ENCODE measurements around the gene PSMD6.

The PSMD6 gene

DNA sequence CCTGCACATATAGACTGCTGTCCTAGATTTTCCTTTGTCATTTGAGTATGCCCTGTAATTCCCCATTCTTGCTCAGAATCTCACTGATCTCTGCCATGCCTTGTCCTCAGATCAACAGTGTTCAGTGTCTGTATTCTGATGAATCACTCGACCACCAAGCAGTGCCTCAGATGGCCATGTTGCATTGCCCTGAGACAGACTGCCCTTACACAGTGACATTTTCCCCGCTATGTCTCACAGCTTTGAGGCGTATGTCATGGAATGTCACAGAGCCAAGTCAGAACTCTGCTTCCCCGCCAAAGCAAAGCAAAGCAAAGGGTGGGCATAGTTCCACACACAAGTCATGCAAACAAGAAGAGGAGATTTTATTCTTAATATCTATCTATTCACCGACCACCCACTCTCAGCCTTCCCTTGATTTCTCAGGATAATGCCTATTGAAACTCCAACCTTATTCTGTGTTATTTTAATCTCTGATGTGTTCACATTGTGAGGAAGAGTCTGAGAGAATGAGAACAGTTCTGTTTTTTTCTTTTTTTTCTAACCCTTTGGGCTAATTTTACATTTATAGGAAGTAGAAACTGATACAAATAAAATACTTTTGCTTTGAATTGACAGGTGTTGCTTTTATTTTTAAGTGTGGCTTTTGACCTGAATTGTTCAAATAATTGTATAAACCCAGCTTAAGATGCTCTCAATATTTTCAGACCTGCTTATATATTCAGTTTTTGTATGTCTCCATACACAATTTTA lies 16.9 kb upstream of the PSMD6 start:
- Histone ChIP-seq H3K4me3 (ENCODE audit: low read depth, low read length) (no peak overlapping the region), H3K9me3 (ENCODE audit: control insufficient read depth, insufficient read depth, low read length) (no peaks in the 10 kb centered on the region), H3K4me1 (ENCODE audit: control insufficient read depth, insufficient read depth, low read length) (no peaks in the 10 kb centered on the region), H3K9ac (ENCODE audit: low read depth, low read length) (no peak overlapping the region), H3K27me3 (ENCODE audit: control insufficient read depth, insufficient read depth, low read length) (no peaks in the 10 kb centered on the region), H3K36me3 (ENCODE audit: control insufficient read depth, insufficient read depth, low read length) (no peaks in the 10 kb centered on the region)

- Histone ChIP-seq H3K36me3 (ENCODE audit: control insufficient read depth, insufficient read depth, low read length) (no peaks in the 10 kb centered on the region), H3K4me3 (ENCODE audit: low read depth, low read length) (no peak overlapping the region), H3K4me1 (ENCODE audit: control insufficient read depth, insufficient read depth, low read length) (no peaks in the 10 kb centered on the region), H3K27me3 (ENCODE audit: control insufficient read depth, insufficient read depth, low read length) (no peaks in the 10 kb centered on the region), H3K9ac (ENCODE audit: low read depth, low read length) (no peak overlapping the region), H3K9me3 (ENCODE audit: control insufficient read depth, insufficient read depth, low read length) (no peaks in the 10 kb centered on the region)
Measured at GRCh38 chr3:64039332-64039731, 16.0 kb upstream of the PSMD6 start.

- Histone ChIP-seq H3K9me3 (ENCODE audit: control insufficient read depth, insufficient read depth, low read length) (no peaks in the 10 kb centered on the region), H3K4me3 (ENCODE audit: low read depth, low read length) (no peak overlapping the region), H3K4me1 (ENCODE audit: control insufficient read depth, insufficient read depth, low read length) (no peaks in the 10 kb centered on the region), H3K9ac (ENCODE audit: low read depth, low read length) (no peak overlapping the region), H3K27me3 (ENCODE audit: control insufficient read depth, insufficient read depth, low read length) (no peaks in the 10 kb centered on the region), H3K36me3 (ENCODE audit: control insufficient read depth, insufficient read depth, low read length) (no peaks in the 10 kb centered on the region)
Measured at GRCh38 chr3:64038253-64038767, 15.0 kb upstream of the PSMD6 start.

- no peaks in the 10 kb centered on the region for H3K36me3 ChIP-seq (ENCODE audit: control insufficient read depth, insufficient read depth, low read length)
- no peak overlapping the region for H3K9ac ChIP-seq (ENCODE audit: low read depth, low read length)
- H3K27me3 ChIP-seq (ENCODE audit: control insufficient read depth, insufficient read depth, low read length) = no peaks in the 10 kb centered on the region
- no peaks in the 10 kb centered on the region for H3K4me1 ChIP-seq (ENCODE audit: control insufficient read depth, insufficient read depth, low read length)
- no peak overlapping the region for H3K4me3 ChIP-seq (ENCODE audit: low read depth, low read length)
- no peaks in the 10 kb centered on the region for H3K9me3 ChIP-seq (ENCODE audit: control insufficient read depth, insufficient read depth, low read length)
Measured at GRCh38 chr3:64037084-64037483, 13.8 kb upstream of the PSMD6 start.

DNA sequence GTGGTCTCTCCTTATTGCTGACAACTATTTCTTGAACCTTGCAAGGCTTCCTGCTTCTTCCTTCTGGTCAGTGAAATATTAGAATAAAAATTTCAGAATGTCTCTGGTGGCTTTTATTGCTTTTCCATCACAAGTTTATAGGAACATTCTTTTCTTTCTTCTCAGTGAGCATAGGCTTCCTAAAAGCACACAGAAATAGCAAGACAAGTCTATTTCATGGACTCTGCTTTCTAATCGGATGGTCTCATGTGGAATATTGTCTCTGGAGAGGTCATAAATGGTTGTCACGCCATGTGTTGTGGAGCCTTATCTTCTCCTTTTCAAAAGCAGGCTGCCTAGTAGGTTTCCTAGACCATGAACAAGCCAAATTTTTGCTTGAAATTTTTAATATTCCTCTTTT lies 9.8 kb upstream of the PSMD6 start:
- no peak overlapping the region for H3K4me3 ChIP-seq (ENCODE audit: low read depth, low read length)
- H3K36me3 ChIP-seq (ENCODE audit: control insufficient read depth, insufficient read depth, low read length) = no peaks in the 10 kb centered on the region
- no peaks in the 10 kb centered on the region for H3K27me3 ChIP-seq (ENCODE audit: control insufficient read depth, insufficient read depth, low read length)

GRCh38 chr3:64031540-64032508 lies 8.5 kb upstream of the PSMD6 start:
- Histone ChIP-seq H3K4me1 (ENCODE audit: control insufficient read depth, insufficient read depth, low read length) (peaks cover 11% of the 10 kb centered on the region), H3K4me3 (ENCODE audit: low read depth, low read length) (no peak overlapping the region), H3K9me3 (ENCODE audit: control insufficient read depth, insufficient read depth, low read length) (no peaks in the 10 kb centered on the region), H3K27me3 (ENCODE audit: control insufficient read depth, insufficient read depth, low read length) (no peaks in the 10 kb centered on the region), H3K9ac (ENCODE audit: low read depth, low read length) (no peak overlapping the region), H3K36me3 (ENCODE audit: control insufficient read depth, insufficient read depth, low read length) (no peaks in the 10 kb centered on the region)

More for the DNA sequence above, 9.8 kb upstream of the PSMD6 start:
- peaks cover 11% of the 10 kb centered on the region for H3K4me1 ChIP-seq (ENCODE audit: control insufficient read depth, insufficient read depth, low read length)
- no peaks in the 10 kb centered on the region for H3K9me3 ChIP-seq (ENCODE audit: control insufficient read depth, insufficient read depth, low read length)
- H3K9ac ChIP-seq (ENCODE audit: low read depth, low read length) = no peak overlapping the region

DNA sequence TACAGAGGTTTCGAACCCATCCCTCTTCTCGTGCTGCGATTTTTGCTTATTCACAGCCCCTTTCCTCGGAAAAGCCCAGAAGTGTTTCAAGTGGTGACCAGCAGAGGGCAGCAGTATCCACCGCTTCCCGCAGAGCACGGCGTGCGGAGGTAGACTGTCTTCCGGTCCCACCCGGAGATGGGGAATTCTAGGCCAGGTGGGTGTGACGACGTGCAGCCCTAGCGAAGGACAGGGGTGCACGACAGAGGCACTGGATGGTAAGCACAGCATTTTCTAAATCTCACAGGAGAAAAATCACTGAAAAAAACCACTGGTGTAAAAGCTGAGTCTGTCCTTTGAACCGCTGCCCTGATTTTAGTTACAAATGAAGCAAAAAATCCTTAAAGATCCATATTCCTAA lies 7.4 kb upstream of the PSMD6 start:
- Histone ChIP-seq H3K36me3 (ENCODE audit: control insufficient read depth, insufficient read depth, low read length) (no peaks in the 10 kb centered on the region), H3K4me3 (ENCODE audit: low read depth, low read length) (no peak overlapping the region), H3K27me3 (ENCODE audit: control insufficient read depth, insufficient read depth, low read length) (no peaks in the 10 kb centered on the region), H3K4me1 (ENCODE audit: control insufficient read depth, insufficient read depth, low read length) (peaks cover 11% of the 10 kb centered on the region), H3K9ac (ENCODE audit: low read depth, low read length) (peak overlapping the region; percentile 4), H3K9me3 (ENCODE audit: control insufficient read depth, insufficient read depth, low read length) (no peaks in the 10 kb centered on the region)

DNA sequence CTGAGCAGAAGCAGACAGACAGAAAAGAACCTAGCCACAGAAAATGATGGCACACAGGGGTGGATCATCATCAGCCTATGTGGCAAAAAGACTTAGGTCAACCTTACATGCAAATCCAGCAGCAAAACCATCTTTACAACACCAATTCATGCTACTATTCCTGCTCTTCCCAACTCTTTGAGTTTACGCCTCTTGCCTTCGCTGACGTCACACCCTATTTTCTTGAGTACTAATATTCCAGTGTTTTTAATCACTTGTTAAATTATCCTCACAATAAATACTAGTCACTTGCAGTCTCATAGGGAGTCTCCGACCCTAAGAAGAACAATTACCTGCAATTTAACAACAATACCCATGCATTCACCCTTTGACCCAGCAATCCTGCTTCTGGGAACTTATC lies 6.0 kb upstream of the PSMD6 start:
- Histone ChIP-seq H3K9me3 (ENCODE audit: control insufficient read depth, insufficient read depth, low read length) (no peaks in the 10 kb centered on the region), H3K4me3 (ENCODE audit: low read depth, low read length) (no peak overlapping the region), H3K9ac (ENCODE audit: low read depth, low read length) (no peak overlapping the region), H3K36me3 (ENCODE audit: control insufficient read depth, insufficient read depth, low read length) (no peaks in the 10 kb centered on the region), H3K27me3 (ENCODE audit: control insufficient read depth, insufficient read depth, low read length) (no peaks in the 10 kb centered on the region), H3K4me1 (ENCODE audit: control insufficient read depth, insufficient read depth, low read length) (peaks cover 11% of the 10 kb centered on the region)

GRCh38 chr3:64028754-64029153 lies 5.5 kb upstream of the PSMD6 start:
- Histone ChIP-seq H3K9ac (ENCODE audit: low read depth, low read length) (no peak overlapping the region), H3K36me3 (ENCODE audit: control insufficient read depth, insufficient read depth, low read length) (no peaks in the 10 kb centered on the region), H3K9me3 (ENCODE audit: control insufficient read depth, insufficient read depth, low read length) (no peaks in the 10 kb centered on the region), H3K4me1 (ENCODE audit: control insufficient read depth, insufficient read depth, low read length) (peaks cover 11% of the 10 kb centered on the region), H3K27me3 (ENCODE audit: control insufficient read depth, insufficient read depth, low read length) (no peaks in the 10 kb centered on the region), H3K4me3 (ENCODE audit: low read depth, low read length) (no peak overlapping the region)

DNA sequence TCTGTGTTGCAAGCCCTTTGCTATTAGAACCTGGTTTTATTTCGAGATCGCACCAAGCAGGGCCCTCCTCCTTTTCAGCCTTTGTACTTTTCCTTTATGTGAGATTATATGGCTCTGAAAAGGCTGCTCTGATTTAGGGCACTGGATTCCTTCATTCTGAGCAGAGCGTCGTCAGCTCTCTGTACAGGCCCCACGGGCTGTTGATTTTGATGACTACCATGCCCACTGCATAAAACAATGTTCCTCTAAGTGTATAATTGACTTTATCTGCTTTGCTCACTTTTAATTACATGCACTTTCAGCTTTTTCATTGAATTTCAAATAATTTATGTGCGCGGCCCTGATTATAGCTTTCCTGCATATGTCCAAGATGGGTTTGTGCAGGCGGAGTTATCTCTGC lies 4.4 kb upstream of the PSMD6 start:
- Histone ChIP-seq H3K9me3 (ENCODE audit: control insufficient read depth, insufficient read depth, low read length) (no peaks in the 10 kb centered on the region), H3K36me3 (ENCODE audit: control insufficient read depth, insufficient read depth, low read length) (no peaks in the 10 kb centered on the region), H3K9ac (ENCODE audit: low read depth, low read length) (no peak overlapping the region), H3K4me3 (ENCODE audit: low read depth, low read length) (no peak overlapping the region), H3K27me3 (ENCODE audit: control insufficient read depth, insufficient read depth, low read length) (no peaks in the 10 kb centered on the region), H3K4me1 (ENCODE audit: control insufficient read depth, insufficient read depth, low read length) (peaks cover 11% of the 10 kb centered on the region)

- H3K4me3 ChIP-seq (ENCODE audit: low read depth, low read length) = no peak overlapping the region
- no peaks in the 10 kb centered on the region for H3K9me3 ChIP-seq (ENCODE audit: control insufficient read depth, insufficient read depth, low read length)
- H3K36me3 ChIP-seq (ENCODE audit: control insufficient read depth, insufficient read depth, low read length) = no peaks in the 10 kb centered on the region
- no peak overlapping the region for H3K9ac ChIP-seq (ENCODE audit: low read depth, low read length)
- no peaks in the 10 kb centered on the region for H3K27me3 ChIP-seq (ENCODE audit: control insufficient read depth, insufficient read depth, low read length)
- H3K4me1 ChIP-seq (ENCODE audit: control insufficient read depth, insufficient read depth, low read length) = peaks cover 11% of the 10 kb centered on the region
Measured at GRCh38 chr3:64026346-64026745, 3.1 kb upstream of the PSMD6 start.

All from iPS-15b (cell line).